Stimulated activated CD8-positive, alpha-beta memory T cell treated with anti-CD3 and anti-CD28 coated beads, Interleukin-15, amount 100 ng/mL, for 4 hours (primary cell): ENCODE measurements around the gene PLEKHN1.
"Not testable (repeated sequence)": the region's sequence is repeated elsewhere in the genome, so short reads cannot be mapped to it uniquely, and the experiment has no call there.

Source experiments
- DNase-seq, 2 donors: peaks; one replicate each; pipeline ENCODE4 v3.0.0-alpha.2; 2020; ENCODE audit warnings: low read depth in 2 of 2

The PLEKHN1 gene

DNA sequence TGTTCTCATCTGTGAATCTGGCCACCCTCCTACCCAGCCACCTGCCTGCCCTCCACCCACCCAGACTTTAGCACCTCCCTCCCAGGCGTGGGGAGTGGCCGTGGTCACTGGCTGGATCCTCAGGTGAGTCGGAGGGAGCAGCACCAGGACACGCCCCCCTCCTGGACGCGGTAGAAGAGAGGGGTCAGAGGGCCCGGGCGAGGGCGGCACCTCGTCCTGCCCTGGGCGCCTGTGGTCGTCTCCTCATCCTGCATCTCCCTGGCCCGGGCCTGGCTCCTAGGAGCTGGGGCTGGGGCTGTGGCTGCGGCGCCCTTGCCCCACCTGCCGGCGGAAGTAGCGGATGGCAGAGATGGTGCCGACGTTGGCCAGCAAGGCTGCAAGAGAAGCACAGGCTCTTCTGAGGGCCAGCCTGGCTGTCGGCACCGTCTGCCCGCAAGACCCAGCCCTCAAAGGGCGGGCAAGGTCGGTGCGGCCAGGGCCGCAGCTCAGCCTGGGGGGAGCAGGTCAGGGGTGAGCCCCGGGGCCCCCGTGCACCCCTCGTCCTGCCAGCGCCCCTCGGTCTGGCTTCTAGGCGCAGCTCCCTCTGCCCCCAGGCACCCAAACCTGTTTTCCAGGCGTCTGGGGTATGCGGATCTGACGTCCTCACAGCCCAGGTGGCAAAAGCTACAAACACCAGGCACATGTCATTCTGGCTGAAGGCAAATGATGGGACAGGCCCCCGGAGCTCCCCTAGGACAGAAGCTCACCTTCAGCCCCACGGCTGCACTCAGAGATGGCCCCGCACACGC, 9.8 kb downstream of the PLEKHN1 start:
- peak in 1 of 2 donors; percentile 29 for DNase-seq

- DNase-seq: not testable (repeated sequence)
Observed at GRCh38 chr1:976791-977190, 10.5 kb downstream of the PLEKHN1 start.

DNA sequence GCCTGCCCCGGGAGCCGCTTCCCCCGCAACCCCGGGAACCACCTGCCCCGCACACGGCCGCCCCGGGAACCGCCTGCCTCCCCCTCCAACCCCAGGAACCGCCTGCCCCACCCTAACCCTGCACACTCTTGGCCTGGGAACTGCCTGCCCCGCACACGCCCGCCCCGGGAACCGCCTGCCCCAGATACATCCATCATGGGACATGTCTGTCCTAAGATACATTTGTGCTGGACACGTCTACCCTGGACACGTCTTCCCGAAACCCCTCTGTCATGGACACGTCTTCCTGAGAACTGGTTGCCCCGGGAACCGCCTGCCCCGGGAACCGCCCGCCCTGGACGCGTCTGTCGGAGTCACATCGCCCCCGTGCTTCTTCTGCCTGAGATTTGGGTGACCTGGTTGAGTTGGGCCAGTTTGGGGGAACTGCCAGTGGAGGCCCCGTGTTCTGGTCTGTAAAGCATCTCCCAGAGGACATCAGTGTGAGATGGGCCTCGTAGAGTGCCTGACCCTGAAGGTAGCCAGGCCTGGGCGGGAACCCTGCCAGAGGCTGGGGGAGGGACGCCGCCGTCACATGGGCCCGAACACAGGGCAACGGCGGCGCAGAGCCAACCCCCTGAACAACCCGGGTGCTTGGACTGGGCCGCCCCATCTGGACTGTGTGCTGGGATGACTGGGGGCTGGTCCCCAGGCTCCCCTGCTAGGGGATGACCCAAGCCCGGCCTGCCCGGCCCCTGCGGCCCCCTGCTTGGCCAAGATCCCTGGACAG, 12.0 kb downstream of the PLEKHN1 start:
- DNase-seq: no peak

DNA sequence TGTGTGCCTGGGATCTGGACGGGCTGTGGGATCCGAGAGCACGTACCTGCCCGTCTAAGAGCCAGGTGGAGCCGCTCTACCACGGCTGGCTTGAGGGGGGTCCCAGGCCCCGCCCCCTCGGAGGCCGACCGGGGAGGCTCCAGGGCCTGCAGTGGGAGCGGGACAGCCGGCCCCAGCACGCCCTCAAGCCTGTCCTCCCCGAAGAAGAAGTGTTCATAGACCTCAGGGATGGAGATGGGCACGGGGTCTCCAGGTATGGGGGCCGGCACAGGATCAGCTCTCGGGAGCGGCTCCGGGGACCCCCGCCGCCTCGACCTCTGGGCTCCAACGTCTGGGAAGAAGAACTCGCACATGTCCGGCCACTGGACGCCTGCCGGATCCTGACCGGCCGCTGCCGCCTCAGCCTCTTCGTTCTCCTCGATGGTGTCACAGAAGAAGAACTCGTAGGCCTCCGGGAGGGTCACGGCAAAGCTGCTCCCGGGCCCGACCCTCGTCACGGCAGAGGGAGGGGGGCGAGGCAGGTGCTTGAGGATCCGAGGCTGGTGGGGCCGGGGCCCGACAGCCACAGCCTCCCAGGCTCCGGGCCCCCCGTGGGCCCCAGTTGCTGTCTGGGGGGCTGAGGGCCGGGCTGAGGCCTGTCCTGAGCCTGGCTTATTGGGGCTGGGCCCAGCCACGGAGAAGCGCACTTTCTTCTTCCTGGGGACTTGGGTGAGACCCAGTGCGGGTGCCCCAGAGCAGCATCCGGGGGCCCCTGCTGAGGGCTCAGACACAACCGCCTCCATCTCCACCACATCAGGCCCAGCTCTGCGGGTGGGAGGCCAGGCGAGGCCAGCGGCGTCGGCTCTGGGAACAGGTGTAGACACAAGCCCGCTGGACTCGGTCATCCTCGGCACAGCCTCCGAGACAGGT, 12.8 kb downstream of the PLEKHN1 start:
- DNase-seq: no peak

DNA sequence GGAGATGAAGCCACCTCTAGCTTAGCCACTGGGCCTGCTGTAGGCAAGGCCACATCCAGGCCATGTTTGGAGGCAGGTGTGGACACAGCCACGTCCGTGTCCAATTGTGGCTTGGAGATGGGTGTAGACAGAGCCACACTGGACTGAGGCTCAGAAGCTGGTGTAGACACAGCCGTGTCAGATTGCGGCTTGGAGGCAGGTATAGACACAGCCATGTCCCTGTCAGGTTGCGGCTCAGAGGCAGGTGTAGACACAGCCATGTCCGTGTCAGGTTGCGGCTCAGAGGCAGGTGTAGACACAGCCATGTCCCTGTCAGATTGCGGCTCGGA, 13.4 kb downstream of the PLEKHN1 start:
- no peak for DNase-seq

- DNase-seq: no peak
Observed at GRCh38 chr1:980137-980571, 13.9 kb downstream of the PLEKHN1 start.

- no peak for DNase-seq
Observed at GRCh38 chr1:980602-981395, 14.5 kb downstream of the PLEKHN1 start.

- no peak for DNase-seq
Observed at GRCh38 chr1:981491-981954, 15.2 kb downstream of the PLEKHN1 start.

DNA sequence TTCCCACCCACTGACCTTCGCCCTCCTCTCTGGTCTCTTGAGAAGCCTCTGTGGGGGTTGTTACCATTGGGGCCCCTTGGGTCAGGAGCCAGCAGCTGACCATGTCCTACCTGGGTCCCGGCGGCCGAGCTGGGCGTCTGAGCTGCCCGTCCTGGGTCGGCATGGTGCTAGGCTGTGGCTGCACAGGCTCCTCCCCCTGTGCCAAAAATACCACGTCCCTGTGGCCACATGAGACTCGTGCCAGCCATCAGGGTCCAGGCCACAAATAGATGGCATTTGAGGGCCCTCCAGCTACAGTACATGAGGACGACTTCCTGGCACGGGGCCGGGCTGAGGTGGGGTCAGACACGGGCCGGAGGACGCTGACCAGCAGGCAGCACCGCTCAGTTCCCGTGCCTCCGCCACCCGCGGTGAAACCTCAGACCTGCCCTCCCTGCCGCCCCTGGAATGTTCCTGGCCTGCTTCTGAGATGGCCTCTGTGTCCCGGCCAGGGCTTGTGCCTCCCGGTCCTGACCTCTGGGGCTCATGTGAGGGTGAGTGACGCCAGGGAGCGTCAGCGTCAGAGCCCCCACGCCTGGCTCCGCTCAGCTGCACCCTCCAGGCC, 15.8 kb downstream of the PLEKHN1 start, which contains the start of gene PERM1:
Gene PERM1 (minus strand): TSS at position 139 of the 604 bp plus-strand sequence. CDS start 1,064 bp downstream, outside the sequence.
- DNase-seq: no peak

DNA sequence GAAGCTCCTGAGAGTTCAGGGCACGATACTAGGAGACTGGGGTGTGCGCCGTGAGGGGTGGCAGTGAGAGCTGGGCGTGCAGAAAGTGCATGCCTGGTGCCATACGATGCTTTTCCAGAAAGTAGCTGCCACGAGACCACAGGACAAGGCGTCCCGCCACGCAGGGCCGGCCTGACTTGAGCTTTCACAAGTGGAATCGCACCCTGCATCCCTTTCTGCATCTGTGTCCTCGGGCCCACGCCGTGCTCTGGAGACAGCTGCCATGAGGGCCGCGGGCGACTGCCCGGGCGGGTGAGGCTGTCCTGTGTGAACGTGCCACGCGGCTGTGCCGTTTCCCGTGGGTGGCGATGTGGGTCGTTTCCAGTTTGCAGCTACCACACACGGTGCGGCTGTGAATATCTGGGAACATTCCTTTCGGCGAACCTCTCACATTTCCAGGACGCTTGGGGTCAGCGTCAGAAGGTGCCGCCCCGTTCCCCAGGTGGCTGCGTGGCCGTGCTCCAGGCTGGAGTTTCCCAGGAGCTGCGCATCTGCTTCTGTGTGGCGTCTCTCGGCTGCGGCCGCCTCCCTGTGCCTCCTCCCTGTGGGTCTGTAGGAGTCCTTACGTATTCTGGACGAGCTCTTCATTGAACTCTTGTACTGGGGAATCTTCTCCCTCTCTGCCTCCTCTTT, 16.6 kb downstream of the PLEKHN1 start:
- DNase-seq: no peak

- no peak for DNase-seq
Observed at GRCh38 chr1:983798-984475, 17.7 kb downstream of the PLEKHN1 start.

GRCh38 chr1:984476-984814, 18.2 kb downstream of the PLEKHN1 start:
- DNase-seq: no peak

GRCh38 chr1:985126-985525, 18.8 kb downstream of the PLEKHN1 start:
- no peak for DNase-seq

- not testable (repeated sequence) for DNase-seq
Observed at GRCh38 chr1:988061-988460, 21.8 kb downstream of the PLEKHN1 start.

DNA sequence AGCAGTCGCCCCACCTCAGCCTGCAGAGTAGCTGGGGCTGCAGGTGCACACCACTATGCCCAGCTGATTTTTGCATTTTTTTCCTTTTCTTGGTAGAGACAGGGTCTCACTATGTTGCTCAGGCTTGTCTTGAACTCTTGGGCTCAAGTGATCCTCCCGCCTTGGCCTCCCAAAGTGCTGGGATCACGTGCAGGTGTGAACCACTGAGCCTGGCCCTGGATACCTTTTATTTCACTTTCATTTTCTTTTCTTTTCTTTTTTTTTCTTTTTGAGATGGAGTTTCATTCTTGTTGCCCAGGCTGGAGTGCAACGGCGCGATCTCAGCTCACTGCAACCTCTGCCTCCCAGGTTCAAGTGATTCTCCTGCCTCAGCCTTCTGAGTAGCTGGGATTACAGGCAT, 25.0 kb downstream of the PLEKHN1 start:
- DNase-seq: not testable (repeated sequence)

DNA sequence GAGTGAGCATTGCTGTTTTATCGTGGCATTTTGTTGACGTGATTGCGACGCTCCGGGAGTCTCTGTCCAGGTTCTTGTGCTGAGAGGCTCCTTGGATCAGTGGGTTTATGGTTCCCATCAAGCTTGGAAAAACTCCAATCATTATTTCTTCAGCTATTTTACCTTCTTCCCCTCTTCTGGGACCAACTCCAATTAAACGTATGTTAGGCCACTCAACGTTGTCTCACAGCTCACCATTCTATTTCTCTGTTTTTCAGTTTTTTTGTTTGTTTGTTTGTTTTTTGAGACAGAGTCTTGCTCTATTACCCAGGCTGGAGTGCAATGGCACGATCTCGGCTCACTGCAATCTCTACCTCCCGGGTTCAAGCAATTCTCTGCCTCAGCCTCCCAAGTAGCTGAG, 25.6 kb downstream of the PLEKHN1 start:
- DNase-seq: no peak

GRCh38 chr1:992362-992761, 26.1 kb downstream of the PLEKHN1 start:
- DNase-seq: no peak

DNA sequence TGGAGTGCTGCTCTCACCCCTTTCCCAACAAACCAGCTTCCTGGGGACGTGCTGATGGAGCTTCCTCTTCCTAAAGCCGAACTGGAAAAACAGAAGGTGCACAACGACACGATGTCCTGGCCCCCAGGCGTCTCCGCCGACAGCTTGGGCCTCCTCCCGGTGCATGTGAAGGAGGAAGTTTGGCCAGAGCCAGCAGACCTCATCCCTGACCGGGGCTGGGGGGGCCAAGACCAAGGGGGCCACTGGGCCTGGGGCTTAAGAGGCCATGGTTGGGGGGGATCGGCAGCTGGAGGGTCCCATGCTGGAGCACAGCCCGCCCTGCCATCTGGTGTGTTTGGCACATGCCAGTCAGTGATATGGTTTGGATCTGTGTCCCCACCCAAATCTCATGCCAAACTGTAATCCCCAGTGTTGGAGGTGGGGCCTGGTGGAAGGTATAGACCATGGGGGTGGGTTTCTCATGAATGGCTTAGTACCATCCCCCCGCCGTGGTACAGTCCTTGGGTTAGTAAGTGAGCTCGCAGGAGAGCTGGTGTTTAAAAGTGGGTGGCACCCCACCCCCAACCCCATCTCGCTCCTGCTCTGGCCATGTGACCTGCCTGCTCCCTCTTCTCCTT, 27.2 kb downstream of the PLEKHN1 start:
- no peak for DNase-seq

- DNase-seq: not testable (repeated sequence)
Observed at GRCh38 chr1:994546-994945, 28.3 kb downstream of the PLEKHN1 start.
